ENCODE results near the gene ELAC2. TPM values are rescaled to one million over a fixed set of nuclear protein-coding genes. Genes with fewer than 3 reads are reported as not detected.

ELAC2 gene
- total RNA-seq, 1 experiment from 2014 or later = 84.5 TPM

DNA sequence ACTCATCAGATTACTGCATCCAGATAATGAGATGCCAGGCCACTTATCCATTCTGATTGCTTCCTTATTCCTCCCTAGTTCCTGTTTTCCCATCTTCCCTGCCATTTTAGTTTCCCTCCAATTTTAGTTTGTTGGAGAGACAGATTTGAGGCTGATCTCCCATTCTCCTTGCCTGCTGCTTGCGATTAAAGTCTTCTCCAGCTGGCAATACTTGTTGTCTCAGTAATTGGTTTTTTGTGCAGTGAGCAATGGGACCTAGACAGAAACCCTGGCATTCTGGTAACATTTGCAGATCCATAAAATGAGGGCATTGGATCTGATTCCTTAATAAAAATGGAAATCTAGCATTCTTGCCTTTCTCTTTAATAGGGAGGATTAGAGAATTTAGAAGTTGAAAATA is 17.6 kb upstream of the ELAC2 start:
- Histone ChIP-seq H3K4me1 (ENCODE audit: control insufficient read depth in 1 of 2, insufficient read depth in 2 of 2, low read length in 2 of 2) (no peaks in the 10 kb centered on the region), H2AFZ (ENCODE audit: low read depth, low read length, poor library complexity, severe bottlenecking) (no peak overlapping the region), H3K4me3 (replicated peaks in 1 of 2; ENCODE audit: low read depth in 1 of 2, low read length in 2 of 2) (no peak overlapping the region), H3K9me2 (ENCODE audit: insufficient read depth) (no peaks in the 10 kb centered on the region), H3K36me3 (ENCODE audit: control insufficient read depth in 1 of 2, insufficient read depth in 2 of 2, low read length in 2 of 2) (no peaks in the 10 kb centered on the region), H3K79me2 (ENCODE audit: insufficient read depth, low read length) (no peaks in the 10 kb centered on the region), H3K27ac (ENCODE audit: low read depth, low read length) (no peak overlapping the region), H3K4me2 (ENCODE audit: low read length) (no peak overlapping the region), H4K20me1 (ENCODE audit: insufficient read depth) (no peaks in the 10 kb centered on the region), H3K27me3 (ENCODE audit: insufficient read depth, low read length) (no peaks in the 10 kb centered on the region), H3K9ac (ENCODE audit: low read length) (no peak overlapping the region), H3K9me3 (ENCODE audit: control insufficient read depth in 1 of 2, insufficient read depth in 1 of 2, low read depth in 1 of 2, low read length in 2 of 2) (no peaks in the 10 kb centered on the region)
- no peak for TF ChIP-seq JUND (IDR thresholded peaks at IDR 0.05)
- TF ChIP-seq, protein P1, sequence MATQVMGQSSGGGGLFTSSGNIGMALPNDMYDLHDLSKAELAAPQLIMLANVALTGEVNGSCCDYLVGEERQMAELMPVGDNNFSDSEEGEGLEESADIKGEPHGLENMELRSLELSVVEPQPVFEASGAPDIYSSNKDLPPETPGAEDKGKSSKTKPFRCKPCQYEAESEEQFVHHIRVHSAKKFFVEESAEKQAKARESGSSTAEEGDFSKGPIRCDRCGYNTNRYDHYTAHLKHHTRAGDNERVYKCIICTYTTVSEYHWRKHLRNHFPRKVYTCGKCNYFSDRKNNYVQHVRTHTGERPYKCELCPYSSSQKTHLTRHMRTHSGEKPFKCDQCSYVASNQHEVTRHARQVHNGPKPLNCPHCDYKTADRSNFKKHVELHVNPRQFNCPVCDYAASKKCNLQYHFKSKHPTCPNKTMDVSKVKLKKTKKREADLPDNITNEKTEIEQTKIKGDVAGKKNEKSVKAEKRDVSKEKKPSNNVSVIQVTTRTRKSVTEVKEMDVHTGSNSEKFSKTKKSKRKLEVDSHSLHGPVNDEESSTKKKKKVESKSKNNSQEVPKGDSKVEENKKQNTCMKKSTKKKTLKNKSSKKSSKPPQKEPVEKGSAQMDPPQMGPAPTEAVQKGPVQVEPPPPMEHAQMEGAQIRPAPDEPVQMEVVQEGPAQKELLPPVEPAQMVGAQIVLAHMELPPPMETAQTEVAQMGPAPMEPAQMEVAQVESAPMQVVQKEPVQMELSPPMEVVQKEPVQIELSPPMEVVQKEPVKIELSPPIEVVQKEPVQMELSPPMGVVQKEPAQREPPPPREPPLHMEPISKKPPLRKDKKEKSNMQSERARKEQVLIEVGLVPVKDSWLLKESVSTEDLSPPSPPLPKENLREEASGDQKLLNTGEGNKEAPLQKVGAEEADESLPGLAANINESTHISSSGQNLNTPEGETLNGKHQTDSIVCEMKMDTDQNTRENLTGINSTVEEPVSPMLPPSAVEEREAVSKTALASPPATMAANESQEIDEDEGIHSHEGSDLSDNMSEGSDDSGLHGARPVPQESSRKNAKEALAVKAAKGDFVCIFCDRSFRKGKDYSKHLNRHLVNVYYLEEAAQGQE (IDR thresholded peaks at IDR 0.05; ENCODE audit: low read depth) = no peak
- TF ChIP-seq, protein P2, sequence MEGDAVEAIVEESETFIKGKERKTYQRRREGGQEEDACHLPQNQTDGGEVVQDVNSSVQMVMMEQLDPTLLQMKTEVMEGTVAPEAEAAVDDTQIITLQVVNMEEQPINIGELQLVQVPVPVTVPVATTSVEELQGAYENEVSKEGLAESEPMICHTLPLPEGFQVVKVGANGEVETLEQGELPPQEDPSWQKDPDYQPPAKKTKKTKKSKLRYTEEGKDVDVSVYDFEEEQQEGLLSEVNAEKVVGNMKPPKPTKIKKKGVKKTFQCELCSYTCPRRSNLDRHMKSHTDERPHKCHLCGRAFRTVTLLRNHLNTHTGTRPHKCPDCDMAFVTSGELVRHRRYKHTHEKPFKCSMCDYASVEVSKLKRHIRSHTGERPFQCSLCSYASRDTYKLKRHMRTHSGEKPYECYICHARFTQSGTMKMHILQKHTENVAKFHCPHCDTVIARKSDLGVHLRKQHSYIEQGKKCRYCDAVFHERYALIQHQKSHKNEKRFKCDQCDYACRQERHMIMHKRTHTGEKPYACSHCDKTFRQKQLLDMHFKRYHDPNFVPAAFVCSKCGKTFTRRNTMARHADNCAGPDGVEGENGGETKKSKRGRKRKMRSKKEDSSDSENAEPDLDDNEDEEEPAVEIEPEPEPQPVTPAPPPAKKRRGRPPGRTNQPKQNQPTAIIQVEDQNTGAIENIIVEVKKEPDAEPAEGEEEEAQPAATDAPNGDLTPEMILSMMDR (IDR thresholded peaks at IDR 0.05 in 2 of 3, conservative IDR thresholded peaks at IDR 0.05 in 1 of 3; ENCODE audit: borderline replicate concordance in 1 of 3, insufficient read depth in 1 of 3, low read depth in 2 of 3, low read length in 2 of 3) = no peak
- TF ChIP-seq ZNF274 (IDR thresholded peaks at IDR 0.05; ENCODE audit: low read depth, low read length) = no peak
- DNase-seq (ENCODE audit: low read depth, low spot score) (no peak), ATAC-seq (no peak)
- BruUV-seq (replicated peaks) = no TSS peak
- ChIA-PET CTCF (no interaction called here), RAD21 (ENCODE audit: low non-redundant PET in 1 of 2, low total read pairs in 2 of 2, uncharacterized antibody in 2 of 2, unreplicated experiment in 2 of 2) (no interaction called here), POLR2A (no interaction called here)
- intact Hi-C loops (cut with micrococcal nuclease) = no loop called here

All from HCT116 (cell line).